ENCODE data around the gene SDC1.
"Not testable (repeated sequence)": the region's sequence is repeated elsewhere in the genome, so short reads cannot be mapped to it uniquely, and the experiment has no call there.

Gene SDC1

GRCh38 chr2:20199633-20200270 is 25.2 kb downstream of the SDC1 start:
- Histone ChIP-seq H4K20me1 (no peaks in the 10 kb centered on the region), H3K27ac (no peak overlapping the region), H3K4me1 (peaks cover 0 to under 1% (median 0%) of the 10 kb centered on the region in 10 experiments; a peak in 3 of 20 replicates), H3K9ac (no peak overlapping the region), H3K9me3 (replicated peaks in 1 of 11) (no peaks in the 10 kb centered on the region), H3K36me3 (peaks cover 0 to 33% (median 6%) of the 10 kb centered on the region in 11 experiments; a peak in 9 of 22 replicates), H3K4me2 (no peak overlapping the region), H3K27me3 (no peaks in the 10 kb centered on the region), H3K4me3 (no peak overlapping the region)
- TF ChIP-seq Cebpa-rat (IDR thresholded peaks at IDR 0.05), result no peak

- H3K27ac ChIP-seq, result no peak overlapping the region
Observed at GRCh38 chr2:20198796-20199632, 25.9 kb downstream of the SDC1 start.

GRCh38 chr2:20198001-20198400 is 26.9 kb downstream of the SDC1 start:
- no peak overlapping the region for H3K4me2 ChIP-seq
- H3K4me3 ChIP-seq, result no peak overlapping the region
- H3K27ac ChIP-seq, result no peak overlapping the region
- H3K4me1 ChIP-seq, result no peaks in the 10 kb centered on the region
- peaks cover 0 to 23% (median 6%) of the 10 kb centered on the region in 11 experiments; a peak in 7 of 22 replicates for H3K36me3 ChIP-seq
- no peak for TF ChIP-seq Cebpa-rat (IDR thresholded peaks at IDR 0.05)
- no peak overlapping the region for H3K9ac ChIP-seq
- H3K27me3 ChIP-seq, result no peaks in the 10 kb centered on the region
- H4K20me1 ChIP-seq, result no peaks in the 10 kb centered on the region
- H3K9me3 ChIP-seq (replicated peaks in 1 of 11), result no peaks in the 10 kb centered on the region

More at GRCh38 chr2:20198796-20199632, 25.9 kb downstream of the SDC1 start:
- Histone ChIP-seq H3K27me3 (no peaks in the 10 kb centered on the region), H3K9me3 (replicated peaks in 1 of 11) (no peaks in the 10 kb centered on the region), H4K20me1 (no peaks in the 10 kb centered on the region), H3K4me2 (no peak overlapping the region), H3K9ac (no peak overlapping the region), H3K4me3 (no peak overlapping the region), H3K4me1 (no peaks in the 10 kb centered on the region), H3K36me3 (peaks cover 0 to 33% (median 6%) of the 10 kb centered on the region in 11 experiments; a peak in 9 of 22 replicates)
- no peak for TF ChIP-seq Cebpa-rat (IDR thresholded peaks at IDR 0.05)

- Histone ChIP-seq H3K27me3 (no peaks in the 10 kb centered on the region), H3K4me2 (no peak overlapping the region), H3K36me3 (peaks cover 0 to 15% (median under 1%) of the 10 kb centered on the region in 11 experiments; a peak in 4 of 22 replicates), H3K4me3 (no peak overlapping the region), H3K9me3 (replicated peaks in 1 of 11) (no peaks in the 10 kb centered on the region), H3K27ac (no peak overlapping the region), H3K4me1 (no peaks in the 10 kb centered on the region), H3K9ac (no peak overlapping the region), H4K20me1 (no peaks in the 10 kb centered on the region)
- TF ChIP-seq Cebpa-rat (IDR thresholded peaks at IDR 0.05), result no peak
Observed at GRCh38 chr2:20197192-20197591, 27.7 kb downstream of the SDC1 start.

- no peak overlapping the region for H3K4me2 ChIP-seq
Observed at GRCh38 chr2:20196657-20197161, 28.2 kb downstream of the SDC1 start.

GRCh38 chr2:20196053-20196656 is 28.8 kb downstream of the SDC1 start:
- Histone ChIP-seq H3K4me1 (no peaks in the 10 kb centered on the region), H3K36me3 (0 out of 22 replicates have a peak, but pooled peaks cover 0 to 5% (median 0%) of the 10 kb centered on the region in 11 experiments), H3K9ac (no peak overlapping the region), H3K27me3 (no peaks in the 10 kb centered on the region), H3K4me2 (no peak overlapping the region), H3K4me3 (no peak overlapping the region), H3K9me3 (replicated peaks in 1 of 11) (no peaks in the 10 kb centered on the region), H3K27ac (no peak overlapping the region), H4K20me1 (no peaks in the 10 kb centered on the region)
- TF ChIP-seq Cebpa-rat (IDR thresholded peaks at IDR 0.05), result no peak

More at GRCh38 chr2:20196657-20197161, 28.2 kb downstream of the SDC1 start:
- Histone ChIP-seq H4K20me1 (no peaks in the 10 kb centered on the region), H3K9ac (no peak overlapping the region), H3K27ac (no peak overlapping the region), H3K9me3 (replicated peaks in 1 of 11) (no peaks in the 10 kb centered on the region), H3K4me3 (no peak overlapping the region), H3K4me1 (no peaks in the 10 kb centered on the region), H3K27me3 (no peaks in the 10 kb centered on the region), H3K36me3 (peaks cover 0 to 10% (median 0%) of the 10 kb centered on the region in 11 experiments; a peak in 3 of 22 replicates)
- TF ChIP-seq Cebpa-rat (IDR thresholded peaks at IDR 0.05), result no peak

- H3K4me1 ChIP-seq, result no peaks in the 10 kb centered on the region
- H3K4me3 ChIP-seq, result no peak overlapping the region
- no peak overlapping the region for H3K9ac ChIP-seq
- H3K9me3 ChIP-seq (replicated peaks in 1 of 11), result no peaks in the 10 kb centered on the region
- no peak overlapping the region for H3K4me2 ChIP-seq
- H4K20me1 ChIP-seq, result no peaks in the 10 kb centered on the region
- no peak for TF ChIP-seq Cebpa-rat (IDR thresholded peaks at IDR 0.05)
- no peaks in the 10 kb centered on the region for H3K36me3 ChIP-seq
- no peaks in the 10 kb centered on the region for H3K27me3 ChIP-seq
- no peak overlapping the region for H3K27ac ChIP-seq
Observed at GRCh38 chr2:20195431-20196033, 29.4 kb downstream of the SDC1 start.

- not testable (repeated sequence) for H3K9ac ChIP-seq; H3K4me1 ChIP-seq; H3K4me2 ChIP-seq; H4K20me1 ChIP-seq; H3K4me3 ChIP-seq; H3K9me3 ChIP-seq (replicated peaks in 1 of 11); H3K36me3 ChIP-seq; H3K27ac ChIP-seq; H3K27me3 ChIP-seq
Observed at GRCh38 chr2:20195016-20195411, 29.9 kb downstream of the SDC1 start.
